PC-9 (cell line): Measurements from ENCODE around the gene UPK2. TPM values are rescaled to one million over a fixed set of nuclear protein-coding genes. Genes with fewer than 3 reads are reported as not detected.

Source experiments
- Bru-seq: library from RNA; stranded (reverse); fragments of 400-500 nt; gene quantifications from one replicate; lab custom pipeline; 2021; lab: Mats Ljungman, UMichigan
- BruChase-seq, 2 experiments: library from RNA; stranded (reverse); fragments of 400-500 nt; gene quantifications; one replicate each; lab custom pipeline; 2021; lab: Mats Ljungman, UMichigan
- BruUV-seq: library from RNA; stranded (reverse); fragments of 400-500 nt; replicated peaks from 2 replicates; lab custom pipeline; 2021; lab: Mats Ljungman, UMichigan
- CTCF ChIA-PET: fragments of 300-600 bp; sonication (Branson Sonifier 250); formaldehyde crosslinking; loops from one replicate; lab custom pipeline; 2022; ENCODE audit warnings: antibody characterized with exemption; lab: Charles Lee
- POLR2A ChIA-PET: fragments of 300-600 bp; sonication (Branson Sonifier 250); formaldehyde crosslinking; loops from one replicate; lab custom pipeline; 2022; ENCODE audit warnings: antibody characterized with exemption; ENCODE audit not compliant: unreplicated experiment; lab: Charles Lee
- DNase-seq, 2 experiments: peaks; one replicate each; pipeline versions ENCODE4 v3.0.0 to v3.0.0-alpha.2; 2015 to 2022; ENCODE audit warnings: mixed read lengths in 1 of 2
- H2AFZ ChIP-seq: fragments of 200-600 bp; sonication (generic); 2 replicates; pipeline ENCODE4 v1.8.1; 2017; ENCODE audit warnings: antibody characterized with exemption
- H3F3A ChIP-seq: fragments of 200-600 bp; sonication (generic); 2 replicates; pipeline ENCODE4 v1.8.1; 2017; ENCODE audit warnings: antibody characterized with exemption, mild to moderate bottlenecking, low read depth; ENCODE audit not compliant: insufficient read depth
- H3K27ac ChIP-seq: fragments of 200-600 bp; sonication (generic); 2 replicates; pipeline ENCODE4 v1.6.1; 2016; ENCODE audit warnings: mixed run types
- H3K27me3 ChIP-seq: fragments of 200-600 bp; sonication (generic); 2 replicates; pipeline ENCODE4 v1.6.1; 2016; ENCODE audit warnings: low read depth, mixed run types; ENCODE audit not compliant: insufficient read depth
- H3K36me3 ChIP-seq: fragments of 200-600 bp; sonication (generic); 2 replicates; pipeline ENCODE4 v1.6.1; 2016; ENCODE audit warnings: low read depth, mixed run types
- H3K4me1 ChIP-seq: fragments of 200-600 bp; sonication (generic); replicated peaks from 2 replicates; pipeline ENCODE4 v1.6.1; 2016; ENCODE audit warnings: mixed run types; ENCODE audit not compliant: insufficient read depth
- H3K4me2 ChIP-seq: fragments of 200-600 bp; sonication (generic); 2 replicates; pipeline ENCODE4 v1.6.1; 2017; ENCODE audit warnings: mixed run types
- H3K4me3 ChIP-seq: fragments of 200-600 bp; sonication (generic); 2 replicates; pipeline ENCODE4 v1.6.1; 2016; ENCODE audit warnings: mixed run types
- H3K79me2 ChIP-seq: fragments of 200-600 bp; sonication (generic); 2 replicates; pipeline ENCODE4 v1.6.1; 2017; ENCODE audit warnings: low read depth, mixed run types
- H3K9me2 ChIP-seq: fragments of 200-600 bp; sonication (generic); 2 replicates; pipeline ENCODE4 v1.8.1; 2017; ENCODE audit warnings: mild to moderate bottlenecking; ENCODE audit not compliant: insufficient read depth
- H3K9me3 ChIP-seq: fragments of 200-600 bp; sonication (generic); 2 replicates; pipeline ENCODE4 v1.8.1; 2016; ENCODE audit warnings: low read depth; ENCODE audit not compliant: insufficient read depth
- H4K20me1 ChIP-seq: fragments of 200-600 bp; sonication (generic); 2 replicates; pipeline ENCODE4 v1.8.1; 2017; ENCODE audit not compliant: insufficient read depth
- CTCF ChIP-seq: fragments of 200-600 bp; sonication (generic); conservative IDR thresholded peaks from 2 replicates; pipeline ENCODE4 v1.6.1; 2017; ENCODE audit warnings: mixed run types, antibody characterized with exemption, mild to moderate bottlenecking, moderate library complexity
- EZH2 ChIP-seq: fragments of 200-600 bp; sonication (generic); IDR thresholded peaks from 2 replicates; pipeline ENCODE4 v1.8.0; 2017; ENCODE audit warnings: antibody characterized with exemption, low read depth
- intact Hi-C: fragments of 100-400 bp; cut with micrococcal nuclease; formaldehyde crosslinking; loops from one replicate; pipeline ENCODE4 v1.10.0; 2022; ENCODE audit not compliant: unreplicated experiment
- long read RNA-seq: library from polyadenylated mRNA; stranded (forward); transcript quantifications from one replicate; pipeline ENCODE4 v2.0.0, GENCODE V29; 2022
- total RNA-seq: library from RNA; stranded (reverse); gene quantifications from 2 replicates; pipeline ENCODE4 v1.2.3, GENCODE V29; 2021

UPK2 gene
- total RNA-seq (17.1 and 23.2 TPM in 2 replicates), Bru-seq, nascent RNA (percentile 57 among the genes with signal in this experiment), BruChase-seq, experiment 1, labeled RNA remaining after a 2-hour chase (percentile 64 among the genes with signal in this experiment), BruChase-seq, experiment 2, labeled RNA remaining after a 6-hour chase (percentile 77 among the genes with signal in this experiment)
- long read RNA-seq, transcript UPK2-201 (5 exons, 916 nt), result major isoform, 5 of 8 reads
- long read RNA-seq, partial matches to known transcripts, result 1 of 8 reads
- long read RNA-seq, other reads (novel, unspliced or antisense), result 2 of 8 reads

DNA sequence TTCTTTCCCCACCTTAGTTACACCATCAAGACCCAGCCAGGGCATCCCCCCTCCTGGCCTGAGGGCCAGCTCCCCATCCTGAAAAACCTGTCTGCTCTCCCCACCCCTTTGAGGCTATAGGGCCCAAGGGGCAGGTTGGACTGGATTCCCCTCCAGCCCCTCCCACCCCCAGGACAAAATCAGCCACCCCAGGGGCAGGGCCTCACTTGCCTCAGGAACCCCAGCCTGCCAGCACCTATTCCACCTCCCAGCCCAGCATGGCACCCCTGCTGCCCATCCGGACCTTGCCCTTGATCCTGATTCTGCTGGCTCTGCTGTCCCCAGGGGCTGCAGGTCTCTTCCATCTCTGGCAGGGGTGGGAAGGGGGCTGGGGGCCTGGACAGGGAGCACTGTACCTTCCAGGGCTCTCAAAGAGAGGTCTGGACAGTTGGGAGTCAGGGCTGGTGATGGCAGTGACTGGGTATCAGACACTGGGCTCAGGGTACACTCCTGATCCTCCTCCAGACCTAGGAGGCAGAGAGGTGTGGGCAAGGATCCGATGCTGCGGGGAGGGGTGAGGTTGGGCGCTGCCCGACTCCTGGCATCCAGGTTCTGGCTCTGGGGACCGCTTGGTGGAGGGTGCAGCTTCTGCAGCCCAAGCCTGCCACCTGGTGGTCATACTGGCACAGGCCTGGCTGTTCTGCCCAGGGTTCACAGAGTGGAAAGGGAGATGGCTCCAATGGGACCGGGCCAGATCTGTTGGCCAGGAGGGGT is at the start of gene UPK2:
Gene UPK2 (plus strand): TSS at position 205 of the 753 bp plus-strand sequence. CDS start 53 bp downstream, at position 258.
- POLR2A ChIA-PET, result interaction anchor here (0.6 kb wide), 1 partner anchor 202 kb away, joined by 6 read pairs; no protein-coding TSS in a partner anchor
- peak within 1 kb of the TSS; percentile 49 for H3K4me3 ChIP-seq
- no peaks in the 10 kb centered on the region for H3K27me3 ChIP-seq
- peaks cover 26% of the 10 kb centered on the region for H3K4me1 ChIP-seq
- peaks cover 11% of the 10 kb centered on the region; the same call in 1 of the 2 replicates for H3F3A ChIP-seq
- H4K20me1 ChIP-seq, result no peaks in the 10 kb centered on the region
- no peaks in the 10 kb centered on the region for H3K9me3 ChIP-seq
- no peaks in the 10 kb centered on the region for H3K9me2 ChIP-seq
- peak within 1 kb of the TSS; percentile 84 for H3K4me2 ChIP-seq
- H2AFZ ChIP-seq, result no peak within 1 kb of the TSS
- TF ChIP-seq EZH2, result no peak
- TF ChIP-seq CTCF, result peak; percentile 97
- intact Hi-C loops, result loop anchor here (1.0 to 10.0 kb wide), 7 partner anchors 17 to 361 kb away; no protein-coding TSS in a partner anchor
- DNase-seq, result peak; percentile 92 to 93
- no peaks in the 10 kb centered on the region for H3K36me3 ChIP-seq
- peak within 1 kb of the TSS; percentile 62 for H3K27ac ChIP-seq
- BruUV-seq, result TSS peak; percentile 60
- CTCF ChIA-PET, result interaction anchor here (0.6 kb wide), 2 partner anchors 84 to 336 kb away, joined by 3 to 5 read pairs; no protein-coding TSS in a partner anchor
- H3K79me2 ChIP-seq, result no peaks in the 10 kb centered on the region

GRCh38 chr11:118907051-118908042 is 48.8 kb upstream of the UPK2 start:
- peak; percentile 78 to 89 for DNase-seq
- H3K36me3 ChIP-seq, result peaks cover 41% of the 10 kb centered on the region
- no peaks in the 10 kb centered on the region for H3K9me3 ChIP-seq
- H3K9me2 ChIP-seq, result no peaks in the 10 kb centered on the region
- ChIA-PET POLR2A (no interaction called here), CTCF (interaction anchor here (0.9 to 2.6 kb wide), 3 partner anchors 18 to 23 kb away, joined by 4 to 10 read pairs (median 4); partner anchors contain the start of gene BCL9L)
- H4K20me1 ChIP-seq, result peaks cover 37% of the 10 kb centered on the region
- TF ChIP-seq CTCF, result peak; percentile 99
- TF ChIP-seq EZH2, result no peak
- H3K27ac ChIP-seq, result peak overlapping the region; percentile 21; the same call in 1 of the 2 replicates
- no peak overlapping the region for H2AFZ ChIP-seq
- H3K4me3 ChIP-seq, result no peak overlapping the region
- peak overlapping the region; percentile 98 for H3K4me2 ChIP-seq
- no TSS peak for BruUV-seq
- H3K79me2 ChIP-seq, result peaks cover 85% of the 10 kb centered on the region
- H3K4me1 ChIP-seq, result peaks cover 50% of the 10 kb centered on the region
- H3F3A ChIP-seq, result peaks cover 66% of the 10 kb centered on the region
- H3K27me3 ChIP-seq, result no peaks in the 10 kb centered on the region
- intact Hi-C loops, result loop anchor here (1.0 to 5.0 kb wide), 7 partner anchors 15 to 565 kb away; partner anchors contain the start of genes DDX6, DPAGT1 and UPK2
